ENCODE results near the gene SDR42E2. TPM values are rescaled to one million over a fixed set of nuclear protein-coding genes. Genes with fewer than 3 reads are reported as not detected.

The SDR42E2 gene
- total RNA-seq, 2 donors from 2014 or later, result 0.66 TPM; not detected in 1

GRCh38 chr16:22198547-22199293, 36.4 kb downstream of the SDR42E2 start:
- H3K36me3 ChIP-seq (replicated peaks in 1 of 2; ENCODE audit: insufficient read depth in 1 of 2, low read depth in 2 of 2), result no peaks in the 10 kb centered on the region
- WGBS, 2 donors, result 71 to 78% methylated on average over 5 to 7 of the region's 7 CpGs
- ATAC-seq (no peak), DNase-seq (no peak)
- H3K4me3 ChIP-seq, result no peak overlapping the region
- no peaks in the 10 kb centered on the region for H3K27me3 ChIP-seq
- no peak for TF ChIP-seq CTCF (IDR thresholded peaks at IDR 0.05)
- no peak for TF ChIP-seq POLR2A (IDR thresholded peaks at IDR 0.05)
- H3K4me1 ChIP-seq, result peaks cover 7% of the 10 kb centered on the region
- intact Hi-C loops (cut with DNase I), result no loop called here
- H3K27ac ChIP-seq, result peak overlapping the region in 1 of 4 donors; percentile 26
- H3K9me3 ChIP-seq, result no peaks in the 10 kb centered on the region

GRCh38 chr16:22202261-22202637, 39.9 kb downstream of the SDR42E2 start:
- intact Hi-C loops (cut with DNase I), result loop anchor here (10.0 kb wide), 1 partner anchor 103 kb away; no protein-coding TSS in a partner anchor
- WGBS, 2 donors, result 90 to 95% methylated on average over 6 of the region's 6 CpGs
- TF ChIP-seq POLR2A (IDR thresholded peaks at IDR 0.05) (no peak), CTCF (IDR thresholded peaks at IDR 0.05) (no peak)
- H3K4me3 ChIP-seq, result no peak overlapping the region
- no peaks in the 10 kb centered on the region for H3K27me3 ChIP-seq
- no peak overlapping the region for H3K27ac ChIP-seq
- no peak for DNase-seq
- no peak for ATAC-seq
- no peaks in the 10 kb centered on the region for H3K36me3 ChIP-seq (replicated peaks in 1 of 2; ENCODE audit: insufficient read depth in 1 of 2, low read depth in 2 of 2)
- no peaks in the 10 kb centered on the region for H3K9me3 ChIP-seq
- H3K4me1 ChIP-seq, result peaks cover 5% of the 10 kb centered on the region

- TF ChIP-seq CTCF (IDR thresholded peaks at IDR 0.05), result no peak
- TF ChIP-seq POLR2A (IDR thresholded peaks at IDR 0.05), result no peak
- WGBS, 2 donors, result 80 to 87% methylated on average over 5 of the region's 5 CpGs
- Histone ChIP-seq H3K27ac (no peak overlapping the region), H3K9me3 (no peaks in the 10 kb centered on the region), H3K36me3 (replicated peaks in 1 of 2; ENCODE audit: insufficient read depth in 1 of 2, low read depth in 2 of 2) (no peaks in the 10 kb centered on the region), H3K27me3 (no peaks in the 10 kb centered on the region), H3K4me3 (no peak overlapping the region), H3K4me1 (peaks cover 13% of the 10 kb centered on the region)
- DNase-seq (no peak), ATAC-seq (no peak)
- intact Hi-C loops (cut with DNase I), result loop anchor here (10.0 kb wide), 1 partner anchor 102 kb away; no protein-coding TSS in a partner anchor
These were observed 40.8 kb downstream of the SDR42E2 start for GRCh38 chr16:22203091-22203490.

GRCh38 chr16:22204091-22204655, 41.9 kb downstream of the SDR42E2 start:
- WGBS, 2 donors, result 95 to 97% methylated on average over 2 of the region's 2 CpGs
- TF ChIP-seq POLR2A (IDR thresholded peaks at IDR 0.05), result no peak
- H3K9me3 ChIP-seq, result no peaks in the 10 kb centered on the region
- intact Hi-C loops (cut with DNase I), result loop anchor here (10.0 kb wide), 1 partner anchor 101 kb away; no protein-coding TSS in a partner anchor
- no peaks in the 10 kb centered on the region for H3K27me3 ChIP-seq
- H3K4me1 ChIP-seq, result peaks cover 24% of the 10 kb centered on the region
- H3K27ac ChIP-seq, result no peak overlapping the region
- no peak overlapping the region for H3K4me3 ChIP-seq
- DNase-seq (no peak), ATAC-seq (no peak)
- no peaks in the 10 kb centered on the region for H3K36me3 ChIP-seq (replicated peaks in 1 of 2; ENCODE audit: insufficient read depth in 1 of 2, low read depth in 2 of 2)

GRCh38 chr16:22205577-22206012, 43.3 kb downstream of the SDR42E2 start:
- H3K27me3 ChIP-seq, result no peaks in the 10 kb centered on the region
- no peaks in the 10 kb centered on the region for H3K36me3 ChIP-seq (replicated peaks in 1 of 2; ENCODE audit: insufficient read depth in 1 of 2, low read depth in 2 of 2)
- H3K4me3 ChIP-seq, result peak overlapping the region in 1 of 2 donors; percentile 97
- no peaks in the 10 kb centered on the region for H3K9me3 ChIP-seq
- ATAC-seq (no peak), DNase-seq (no peak)
- H3K4me1 ChIP-seq, result peaks cover 32% of the 10 kb centered on the region
- H3K27ac ChIP-seq, result peak overlapping the region; percentile 82 to 93 (median 88)
- TF ChIP-seq POLR2A (IDR thresholded peaks at IDR 0.05) (no peak), CTCF (IDR thresholded peaks at IDR 0.05) (no peak)
- 3 to 4% methylated on average over 11 of the region's 11 CpGs for WGBS, 2 donors
- intact Hi-C loops (cut with DNase I), result loop anchor here (10.0 kb wide), 1 partner anchor 99 kb away; no protein-coding TSS in a partner anchor
